K562 (cell line): ENCODE measurements around the gene DTL. TPM values are rescaled to one million over a fixed set of nuclear protein-coding genes. Genes with fewer than 3 reads are reported as not detected.
"Not testable (repeated sequence)": the region's sequence is repeated elsewhere in the genome, so short reads cannot be mapped to it uniquely, and the experiment has no call there.

Experiments used
- ATAC-seq: fragments of 200-7000 bp; cut with Tn5 transposase; 3 replicates; pipeline ENCODE4 v1.9.1; 2020; ENCODE audit warnings: moderate library complexity
- BruUV-seq: library from RNA; stranded (reverse); fragments of 400-500 nt; replicated peaks from 2 replicates; lab custom pipeline; 2021; lab: Mats Ljungman, UMichigan
- CTCF ChIA-PET: fragments of 300-600 bp; formaldehyde crosslinking; extraction: SDS; loops from one replicate; lab custom pipeline; 2021; ENCODE audit warnings: low intra/inter-chr PET ratio; lab: Yijun Ruan, JAX
- POLR2A ChIA-PET: fragments of 300-600, 350-650 bp; sonication (Branson Sonifier 250); formaldehyde crosslinking; extraction: SDS; loops from one replicate; lab custom pipeline; 2021; ENCODE audit warnings: antibody characterized with exemption, inconsistent platforms; lab: Yijun Ruan, JAX
- DNase-seq, 4 experiments: peaks; one replicate each; pipeline versions ENCODE4 v3.0.0 to v3.0.0-alpha.2; 2011 to 2018; ENCODE audit warnings: low spot score in 3 of 4, mixed read lengths in 3 of 4; ENCODE audit errors: extremely low read depth in 1 of 4
- FAIRE-seq: peaks from 2 replicates; lab custom pipeline; 2011; peaks lifted over from hg19 to GRCh38; lab: Jason Lieb, UNC
- H2AFZ ChIP-seq: 2 replicates; pipeline ENCODE4 v1.6.0; 2011; ENCODE audit warnings: low read depth, low read length, control low read depth, inconsistent platforms
- H3K27ac ChIP-seq: fragments of 200-600 bp; 3 replicates; pipeline ENCODE4 v1.8.0; 2011; ENCODE audit warnings: low read depth, mild to moderate bottlenecking, control low read depth, inconsistent platforms, low read length, moderate library complexity, mixed read lengths; ENCODE audit errors: extremely low read depth
- H3K27me3 ChIP-seq, 2 experiments: fragments of 300-600 bp in 1 of 2; 2 replicates in 1 of 2; 3 replicates in 1 of 2; pipeline versions ENCODE4 v1.6.0 to v1.8.0; 2011; ENCODE audit warnings: inconsistent platforms in 2 of 2, low read length in 2 of 2, mild to moderate bottlenecking in 1 of 2, mixed read lengths in 1 of 2, moderate library complexity in 1 of 2; ENCODE audit not compliant: control insufficient read depth in 2 of 2, insufficient read depth in 2 of 2
- H3K36me3 ChIP-seq: fragments of 300-600 bp; 3 replicates; pipeline ENCODE4 v1.8.0; 2011; ENCODE audit warnings: mild to moderate bottlenecking, low read length, inconsistent platforms; ENCODE audit not compliant: control insufficient read depth, insufficient read depth
- H3K4me1 ChIP-seq, 2 experiments: fragments of 200-600 bp in 1 of 2; replicated peaks in 1 of 2; 2 replicates in 1 of 2; 3 replicates in 1 of 2; pipeline versions ENCODE4 v1.5.1 to v1.8.0; 2011; ENCODE audit warnings: inconsistent platforms in 2 of 2, low read length in 2 of 2, mild to moderate bottlenecking in 1 of 2, mixed read lengths in 1 of 2, moderate library complexity in 1 of 2; ENCODE audit not compliant: control insufficient read depth in 2 of 2, insufficient read depth in 2 of 2
- H3K4me2 ChIP-seq: 2 replicates; pipeline ENCODE4 v1.6.1; 2011; ENCODE audit warnings: low read length, control low read depth, inconsistent platforms, mixed read lengths; ENCODE audit not compliant: insufficient read depth
- H3K4me3 ChIP-seq: fragments of 200-600 bp; sonication (generic), shearing (Covaris generic); 2 replicates; pipeline ENCODE4 v1.5.1; 2016; ENCODE audit warnings: control low read depth, inconsistent platforms
- H3K79me2 ChIP-seq: fragments of 200-600 bp; 3 replicates; pipeline ENCODE4 v1.8.0; 2011; ENCODE audit warnings: low read length, inconsistent platforms; ENCODE audit not compliant: control insufficient read depth, insufficient read depth
- H3K9ac ChIP-seq, 2 experiments: 2 replicates each; pipeline versions ENCODE4 v1.6.0 to v1.6.1; 2011; ENCODE audit warnings: low read depth in 2 of 2, low read length in 2 of 2, control low read depth in 1 of 2, inconsistent platforms in 1 of 2, mild to moderate bottlenecking in 1 of 2, mixed read lengths in 1 of 2; ENCODE audit not compliant: insufficient read depth in 1 of 2
- H3K9me1 ChIP-seq: one replicate; pipeline ENCODE4 v1.6.0; 2011; ENCODE audit warnings: inconsistent platforms, mild to moderate bottlenecking, low read length, moderate library complexity; ENCODE audit not compliant: control insufficient read depth, insufficient read depth
- H3K9me3 ChIP-seq: replicated peaks from 2 replicates; pipeline ENCODE4 v1.5.1; 2011; ENCODE audit warnings: low read depth, low read length, inconsistent platforms; ENCODE audit not compliant: control insufficient read depth, insufficient read depth
- H4K20me1 ChIP-seq: replicated peaks from 2 replicates; pipeline ENCODE4 v1.6.1; 2011; ENCODE audit warnings: low read length, inconsistent platforms, mixed read lengths; ENCODE audit not compliant: control insufficient read depth, insufficient read depth
- ARID2 ChIP-seq: fragments of 450-650 bp; IDR thresholded peaks from 2 replicates; pipeline ENCODE4 v1.6.1; 2017; ENCODE audit warnings: antibody characterized with exemption, mild to moderate bottlenecking
- GATAD2A ChIP-seq: fragments of 450-650 bp; IDR thresholded peaks from 2 replicates; pipeline ENCODE4 v1.6.1; 2017
- KAT2B ChIP-seq: IDR thresholded peaks from one replicate; pipeline ENCODE4 v1.6.1; 2012; ENCODE audit warnings: low read depth, mild to moderate bottlenecking, control low read depth, inconsistent platforms, low read length, moderate library complexity
- ZBTB17 ChIP-seq: fragments of 450-650 bp; formaldehyde crosslinking; IDR thresholded peaks from 2 replicates; pipeline ENCODE4 v1.4.0; 2020; ENCODE audit warnings: mild to moderate bottlenecking
- WGBS: fragments of 100-300 bp; shearing (Covaris generic); methylation state at CpG from one replicate; pipeline ENCODE4 v1.1.6; 2016; ENCODE audit warnings: low coverage, mixed read lengths; ENCODE audit not compliant: insufficient coverage; ENCODE audit errors: missing lambda C conversion rate; 5-methylcytosine and 5-hydroxymethylcytosine counted together
- in situ Hi-C: fragments of 300-500 bp; cut with MboI; formaldehyde crosslinking; loops from 4 replicates; pipeline ENCODE4 v1.15.0; 2018; ENCODE audit warnings: inconsistent platforms, mixed read lengths
- intact Hi-C: fragments of 100-400 bp; cut with micrococcal nuclease; formaldehyde crosslinking; loops from 2 replicates; pipeline ENCODE4 v1.14.2; 2022
- polyA plus RNA-seq, 8 experiments: library from polyadenylated mRNA; depleted of rRNA in 4 of 8; stranded (reverse) in 5 of 8; unstranded in 3 of 8; fragments of >200 nt; fragmentation: Nextera tagmentation in 2 of 8; fragmentation: Illumina TruSeq in 1 of 8; extraction: Ambion mirVana in 2 of 8; extraction: Trizol in 1 of 8; gene quantifications; 2 replicates each; pipeline versions ENCODE4 v1.2.1 to v1.2.3, GENCODE V29; 2011 to 2014; ENCODE audit warnings: inconsistent platforms in 1 of 8, missing spikeins in 1 of 8
- total RNA-seq, 7 experiments: library from RNA; depleted of rRNA in 6 of 7; stranded (reverse); fragments of >200 nt in 6 of 7; fragmentation: Illumina TruSeq in 2 of 7; extraction: Trizol in 2 of 7; gene quantifications; 2 replicates each; pipeline versions ENCODE4 v1.2.1 to v1.2.3, GENCODE V29; 2011 to 2021; ENCODE audit warnings: low replicate concordance in 1 of 7
- TF ChIP-seq, protein P1 (sequence below): fragments of 150-350 bp; conservative IDR thresholded peaks from 2 replicates; pipeline ENCODE4 v1.6.1; 2014; ENCODE audit warnings: low read length
- TF ChIP-seq, protein P2 (sequence below): fragments of 450-650 bp; conservative IDR thresholded peaks from 2 replicates; pipeline ENCODE4 v1.6.1; 2016; ENCODE audit warnings: missing genetic modification characterization, low read depth, mild to moderate bottlenecking, missing compliant biosample characterization, moderate library complexity

DTL gene
- total and polyA plus RNA-seq, 9 of the 15 experiments (the other 6 are each of a cell fraction or from before 2014, with no cell fraction given), result 38.3 to 81.0 (median 63.2) TPM

DNA sequence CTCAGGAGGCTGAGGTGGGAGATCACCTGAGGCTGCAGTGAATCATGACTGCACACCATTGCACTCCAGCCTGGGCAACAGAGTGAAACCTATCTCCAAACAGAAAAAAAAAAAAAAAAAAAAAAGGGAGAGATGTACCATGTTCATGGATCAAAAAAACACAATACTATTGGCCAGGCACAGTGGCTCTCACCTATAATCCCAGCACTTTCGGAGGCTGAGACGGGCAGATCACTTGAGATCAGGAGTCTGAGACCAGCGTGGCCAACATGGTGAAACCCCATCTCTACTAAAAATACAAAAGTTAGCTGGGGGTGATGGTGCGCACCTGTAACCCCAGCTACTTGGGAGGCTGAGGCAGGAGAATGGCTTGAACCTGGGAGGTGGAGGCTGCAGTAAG, 38.1 kb upstream of the DTL start:
- H3K4me2 ChIP-seq, H3K79me2 ChIP-seq, ATAC-seq, intact Hi-C loops, H3K4me1 ChIP-seq, H3K9me1 ChIP-seq, CTCF ChIA-PET, H2AFZ ChIP-seq, H3K9ac ChIP-seq, H4K20me1 ChIP-seq, H3K4me3 ChIP-seq, in situ Hi-C loops, H3K9me3 ChIP-seq, FAIRE-seq, BruUV-seq, H3K27me3 ChIP-seq, H3K27ac ChIP-seq, DNase-seq: not testable (repeated sequence)
- H3K36me3 ChIP-seq, result peaks cover 44% of the 10 kb centered on the region
- POLR2A ChIA-PET, result interaction anchor here (0.5 kb wide), 1 partner anchor 24 kb away, joined by 3 read pairs; no protein-coding TSS in a partner anchor
- 97% methylated on average over 4 of the region's 4 CpGs for WGBS

DNA sequence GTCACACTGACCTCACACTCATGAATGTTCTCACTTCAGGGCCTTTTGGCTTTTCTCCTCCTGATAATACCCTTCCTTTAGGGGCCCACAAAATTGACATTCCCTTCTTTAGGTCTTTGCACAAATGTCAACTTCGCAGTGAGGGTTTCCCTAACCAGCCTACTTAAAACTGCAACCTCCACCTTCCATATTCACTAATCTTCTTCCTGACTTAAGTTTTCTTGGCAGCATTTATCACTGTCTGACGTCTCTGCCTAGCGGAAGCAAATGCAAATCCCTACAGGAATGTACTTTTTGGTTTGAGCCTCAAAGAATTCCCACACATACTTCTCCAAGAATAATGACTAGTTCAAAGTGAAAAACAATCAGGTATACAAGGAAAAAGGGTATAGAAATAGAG, 33.0 kb upstream of the DTL start:
- Histone ChIP-seq H3K27me3 (no peaks in the 10 kb centered on the region), H3K9me1 (no peaks in the 10 kb centered on the region), H2AFZ (no peak overlapping the region), H3K27ac (no peak overlapping the region), H3K79me2 (no peaks in the 10 kb centered on the region), H4K20me1 (no peaks in the 10 kb centered on the region), H3K4me1 (no peaks in the 10 kb centered on the region; a peak in 1 of 5 replicates), H3K36me3 (peaks cover 63% of the 10 kb centered on the region), H3K9me3 (no peaks in the 10 kb centered on the region), H3K9ac (no peak overlapping the region), H3K4me2 (no peak overlapping the region), H3K4me3 (no peak overlapping the region)
- TSS peak; percentile 9 for BruUV-seq
- ATAC-seq (no peak), DNase-seq (no peak), FAIRE-seq (no peak)
- 90% methylated on average over 3 of the region's 3 CpGs for WGBS
- CTCF ChIA-PET, result no interaction called here
- in situ Hi-C loops, result no loop called here
- intact Hi-C loops, result no loop called here
- POLR2A ChIA-PET, result no interaction called here
- TF ChIP-seq, protein P1, sequence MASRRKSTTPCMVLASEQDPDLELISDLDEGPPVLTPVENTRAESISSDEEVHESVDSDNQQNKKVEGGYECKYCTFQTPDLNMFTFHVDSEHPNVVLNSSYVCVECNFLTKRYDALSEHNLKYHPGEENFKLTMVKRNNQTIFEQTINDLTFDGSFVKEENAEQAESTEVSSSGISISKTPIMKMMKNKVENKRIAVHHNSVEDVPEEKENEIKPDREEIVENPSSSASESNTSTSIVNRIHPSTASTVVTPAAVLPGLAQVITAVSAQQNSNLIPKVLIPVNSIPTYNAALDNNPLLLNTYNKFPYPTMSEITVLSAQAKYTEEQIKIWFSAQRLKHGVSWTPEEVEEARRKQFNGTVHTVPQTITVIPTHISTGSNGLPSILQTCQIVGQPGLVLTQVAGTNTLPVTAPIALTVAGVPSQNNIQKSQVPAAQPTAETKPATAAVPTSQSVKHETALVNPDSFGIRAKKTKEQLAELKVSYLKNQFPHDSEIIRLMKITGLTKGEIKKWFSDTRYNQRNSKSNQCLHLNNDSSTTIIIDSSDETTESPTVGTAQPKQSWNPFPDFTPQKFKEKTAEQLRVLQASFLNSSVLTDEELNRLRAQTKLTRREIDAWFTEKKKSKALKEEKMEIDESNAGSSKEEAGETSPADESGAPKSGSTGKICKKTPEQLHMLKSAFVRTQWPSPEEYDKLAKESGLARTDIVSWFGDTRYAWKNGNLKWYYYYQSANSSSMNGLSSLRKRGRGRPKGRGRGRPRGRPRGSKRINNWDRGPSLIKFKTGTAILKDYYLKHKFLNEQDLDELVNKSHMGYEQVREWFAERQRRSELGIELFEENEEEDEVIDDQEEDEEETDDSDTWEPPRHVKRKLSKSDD, result no peak
- TF ChIP-seq ZBTB17 (CRISPR knock-in tag), result no peak
- TF ChIP-seq, protein P2, sequence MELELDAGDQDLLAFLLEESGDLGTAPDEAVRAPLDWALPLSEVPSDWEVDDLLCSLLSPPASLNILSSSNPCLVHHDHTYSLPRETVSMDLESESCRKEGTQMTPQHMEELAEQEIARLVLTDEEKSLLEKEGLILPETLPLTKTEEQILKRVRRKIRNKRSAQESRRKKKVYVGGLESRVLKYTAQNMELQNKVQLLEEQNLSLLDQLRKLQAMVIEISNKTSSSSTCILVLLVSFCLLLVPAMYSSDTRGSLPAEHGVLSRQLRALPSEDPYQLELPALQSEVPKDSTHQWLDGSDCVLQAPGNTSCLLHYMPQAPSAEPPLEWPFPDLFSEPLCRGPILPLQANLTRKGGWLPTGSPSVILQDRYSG (tag), result no peak
- TF ChIP-seq ARID2, result no peak
- TF ChIP-seq GATAD2A, result no peak
- no peak for TF ChIP-seq KAT2B
- TF ChIP-seq, all 486 proteins: peak for 0
